Renal pelvis (tissue), 4 donors: ENCODE data around the gene ORC2. TPM values are rescaled to one million over a fixed set of nuclear protein-coding genes. Genes with fewer than 3 reads are reported as not detected.
"Not testable (repeated sequence)": the region's sequence is repeated elsewhere in the genome, so short reads cannot be mapped to it uniquely, and the experiment has no call there.

Source experiments
- DNase-seq: peaks from one replicate; pipeline ENCODE4 v3.0.0-alpha.2; 2013
- polyA plus RNA-seq, 3 donors: library from polyadenylated mRNA; unstranded; fragments of 120-200 nt; gene quantifications; one replicate each; pipeline ENCODE4 v1.2.1, GENCODE V29; 2013; ENCODE audit not compliant: insufficient read length in 3 of 3

ORC2 gene
- polyA plus RNA-seq, 3 donors: 25.6 to 37.1 (median 34.0) TPM

DNA sequence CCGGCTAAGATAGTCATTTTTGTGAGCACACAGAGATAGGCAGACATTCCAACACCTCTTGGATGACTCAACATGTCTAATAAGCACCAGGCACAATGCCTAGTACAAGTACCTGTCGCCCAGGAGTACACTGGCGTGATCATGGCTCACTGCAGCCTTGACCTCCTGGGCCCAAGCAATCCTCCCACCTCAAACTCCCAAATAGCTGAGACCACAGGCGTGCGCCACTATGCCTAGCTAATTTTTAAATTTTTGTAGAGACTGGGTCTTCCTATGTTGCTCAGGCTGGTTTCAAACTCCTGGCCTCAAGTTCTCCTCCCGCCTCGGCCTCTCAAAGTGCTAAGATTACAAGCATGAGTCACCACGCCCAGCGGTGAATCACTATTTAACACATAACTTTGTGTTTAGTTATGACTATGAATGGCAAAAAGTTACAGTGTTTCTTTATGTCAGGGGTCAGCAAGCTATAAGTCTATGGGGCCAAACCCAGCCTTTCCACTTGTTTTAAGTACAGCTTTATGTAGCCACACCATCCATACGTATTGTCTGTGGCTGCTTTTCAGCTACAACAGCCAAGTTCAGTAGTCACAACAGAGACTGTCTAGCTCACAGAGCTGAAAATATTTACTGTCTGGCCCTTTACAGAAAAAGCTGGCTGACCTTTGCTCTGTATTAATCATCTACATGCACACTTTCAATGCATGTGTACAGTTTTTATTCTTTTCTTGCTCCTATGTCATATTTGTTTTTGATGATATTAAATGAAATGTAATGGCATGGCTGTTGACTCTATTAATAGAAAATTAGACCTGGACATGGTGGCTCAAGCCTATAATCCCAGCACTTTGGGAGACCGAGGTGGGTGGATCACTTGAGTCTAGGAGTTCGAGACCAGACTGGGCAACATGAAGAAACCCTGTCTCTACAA, 18.7 kb downstream of the ORC2 start:
- DNase-seq: no peak

- DNase-seq: no peak
These were observed 19.8 kb downstream of the ORC2 start for GRCh38 chr2:200943527-200944105.

DNA sequence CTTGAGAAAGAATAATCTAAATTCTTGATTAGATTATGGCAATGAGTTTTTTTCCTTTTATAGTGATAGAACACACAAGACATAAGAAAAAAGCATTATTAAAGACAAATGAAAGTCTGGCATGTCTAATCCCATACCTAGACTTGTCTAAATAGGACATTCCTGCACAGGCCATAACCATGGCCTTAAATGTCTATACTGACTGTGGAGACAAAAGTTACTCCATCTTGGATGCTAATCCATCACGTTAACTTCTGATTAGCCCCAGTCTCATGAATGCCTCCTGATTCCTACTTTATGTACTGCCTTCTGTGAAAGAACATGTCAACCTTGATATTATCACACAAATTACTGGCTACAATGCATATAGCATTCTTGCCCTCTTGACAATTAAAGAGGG, 23.6 kb downstream of the ORC2 start:
- DNase-seq: no peak

GRCh38 chr2:200930947-200931626, 32.4 kb downstream of the ORC2 start:
- DNase-seq: no peak

DNA sequence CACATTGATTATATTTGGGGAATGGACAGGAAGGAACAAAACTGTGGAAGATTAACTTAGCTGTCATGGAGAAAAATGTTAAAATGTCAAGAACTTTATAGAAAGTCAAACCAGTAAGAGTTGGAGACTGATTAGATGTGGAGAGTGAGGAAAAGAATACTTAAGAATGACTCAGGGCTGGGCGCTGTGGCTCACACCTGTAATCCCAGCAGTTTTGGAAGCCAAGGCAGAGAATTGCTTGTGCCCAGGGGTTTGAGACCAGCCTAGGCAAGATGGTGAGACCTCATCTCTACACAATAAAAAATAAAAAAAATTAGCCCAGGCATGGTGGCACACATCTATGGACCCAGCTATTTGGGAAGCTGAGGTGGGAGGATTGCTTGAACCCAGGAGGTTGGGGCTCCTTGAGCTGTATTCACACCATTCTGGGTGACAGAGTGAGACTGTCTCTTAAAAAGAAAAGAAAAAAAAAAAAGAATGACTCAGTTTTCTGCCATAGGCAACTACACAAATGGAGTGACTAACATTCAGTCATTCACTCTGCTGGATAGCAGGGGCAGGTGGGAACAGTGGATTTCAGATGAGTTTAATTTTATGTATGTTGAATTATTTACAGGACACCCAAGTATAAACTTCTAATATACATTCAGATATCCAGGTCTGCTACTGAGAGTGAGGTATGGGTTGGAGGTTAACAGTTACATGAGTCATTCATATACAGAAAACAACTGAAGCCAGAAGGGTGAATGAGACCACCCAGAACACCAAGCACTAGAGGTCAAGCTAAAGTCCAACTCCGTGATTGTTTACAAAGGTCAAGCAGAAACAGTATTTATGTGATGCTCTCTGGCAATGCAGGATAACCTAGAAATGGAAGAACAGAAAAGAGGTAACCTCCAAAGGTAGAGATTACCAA, 33.9 kb downstream of the ORC2 start:
- DNase-seq: no peak

DNA sequence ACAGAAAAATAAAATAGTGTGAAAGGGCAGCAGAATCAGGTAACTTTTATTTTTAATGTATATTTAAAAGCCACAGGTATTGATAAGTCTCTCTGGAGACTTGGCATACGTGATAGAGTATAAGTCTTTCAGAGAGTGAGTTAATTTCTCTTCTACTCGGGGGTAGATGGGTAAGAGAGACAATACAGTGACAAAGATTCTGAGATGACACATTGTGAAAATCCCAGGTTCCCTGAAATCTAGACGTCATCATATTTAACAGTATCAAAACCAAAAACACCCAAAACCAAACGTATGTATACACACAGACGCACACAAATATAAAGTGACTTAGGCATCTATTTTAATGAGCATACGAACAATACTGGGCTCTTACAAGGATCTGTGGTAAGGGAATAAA, 41.0 kb downstream of the ORC2 start:
- DNase-seq: no peak

DNA sequence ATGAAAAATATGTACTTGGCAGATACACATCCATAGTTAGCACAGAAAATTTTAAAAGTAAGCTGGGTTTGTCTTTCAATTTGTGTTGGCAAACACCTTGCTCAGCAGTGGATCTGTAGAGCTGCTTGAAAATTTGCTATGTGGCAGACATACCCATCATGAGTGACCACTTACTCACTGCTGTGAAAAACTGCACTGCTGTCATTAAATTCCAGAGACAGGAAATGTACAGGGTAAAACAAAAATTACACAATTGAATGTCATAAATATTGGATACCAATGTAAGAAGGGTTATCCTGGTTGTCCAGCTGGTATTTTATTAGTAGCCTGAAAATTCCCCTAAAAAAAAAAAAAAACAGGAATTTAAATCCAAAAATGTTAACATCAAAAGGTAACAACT, 49.8 kb downstream of the ORC2 start:
- DNase-seq: no peak

DNA sequence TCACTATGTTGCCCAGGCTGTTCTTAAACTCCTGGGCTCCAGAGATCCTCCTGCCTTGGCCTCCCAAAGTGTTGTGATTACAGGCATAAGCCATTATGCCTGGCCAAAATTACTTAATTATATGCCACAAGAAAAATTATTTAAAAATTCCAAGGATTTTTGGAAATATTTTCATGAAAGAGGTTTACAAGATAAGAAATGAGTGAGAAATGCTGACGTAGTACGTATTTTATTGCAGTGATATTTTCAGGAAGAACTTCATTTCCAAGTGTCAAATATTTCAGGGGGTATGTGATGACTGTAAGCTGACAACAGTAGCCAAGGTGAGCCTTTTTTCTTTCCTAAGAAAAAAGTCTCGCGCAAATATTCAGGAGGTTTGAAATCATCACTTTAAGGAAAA, 53.5 kb downstream of the ORC2 start:
- no peak for DNase-seq

DNA sequence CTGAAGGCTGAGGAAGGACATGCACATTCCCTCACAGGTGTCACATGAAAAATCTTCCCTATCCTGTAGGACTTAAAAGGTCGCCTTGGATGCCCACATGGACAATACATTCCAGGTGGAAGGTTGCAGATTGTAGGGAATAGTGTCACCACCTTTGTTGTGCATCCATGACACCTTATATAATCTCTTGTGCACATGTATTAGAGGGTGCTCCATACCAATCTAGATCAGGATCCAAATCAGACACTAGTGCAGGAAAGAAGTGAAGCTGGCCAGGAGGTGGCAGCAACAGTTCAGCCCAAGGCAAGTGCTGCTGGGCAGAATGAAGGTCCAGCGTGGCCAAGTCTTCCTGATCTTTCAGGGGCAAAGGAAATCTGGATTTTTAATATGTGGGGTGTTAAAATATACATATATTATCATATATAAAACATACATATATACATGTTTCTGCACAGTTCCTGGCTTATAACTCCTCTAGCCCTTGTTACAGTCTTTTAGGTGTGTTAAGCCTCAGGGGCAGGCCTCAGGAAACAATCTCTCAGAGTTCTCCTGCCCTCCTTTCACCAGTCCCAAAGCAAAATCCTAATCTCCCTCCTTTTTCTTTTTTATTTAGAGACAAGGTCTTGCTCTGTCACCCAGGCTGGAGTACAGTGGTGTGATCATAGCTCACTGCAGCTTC, 57.7 kb downstream of the ORC2 start:
- peak; percentile 53 for DNase-seq

DNA sequence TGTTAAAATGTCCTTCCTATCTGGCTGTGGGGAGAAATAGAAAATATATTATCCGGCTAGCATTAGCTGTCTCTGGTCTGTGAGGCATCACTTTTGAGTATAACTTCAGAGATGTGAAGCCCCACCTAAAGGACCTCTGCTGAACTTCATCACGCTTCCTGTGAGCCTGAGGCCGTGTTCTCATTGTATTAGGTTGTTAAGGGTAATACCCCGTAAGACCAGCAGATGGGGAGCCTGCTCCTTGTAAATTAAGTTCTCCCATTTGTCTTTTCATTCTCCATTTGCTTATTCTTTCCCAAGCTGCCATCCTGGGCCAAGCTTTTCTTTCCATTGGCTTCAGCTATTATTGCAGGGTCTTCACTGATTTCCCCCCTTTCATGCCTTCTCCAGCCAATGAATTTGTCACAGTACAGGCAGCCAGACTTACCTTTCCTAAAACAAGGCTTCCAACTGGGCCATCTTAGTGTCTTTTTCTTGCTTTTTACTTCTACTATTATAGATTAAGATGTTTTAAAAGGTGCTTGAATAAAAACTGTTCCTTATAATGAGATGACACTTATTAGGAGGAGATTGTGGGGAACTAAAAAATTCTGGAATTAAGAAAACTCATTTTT, 61.9 kb downstream of the ORC2 start:
- DNase-seq: peak; percentile 73

- DNase-seq: no peak
These were observed 64.0 kb downstream of the ORC2 start for GRCh38 chr2:200899482-200899881.

- peak; percentile 99 for DNase-seq
These were observed 74.5 kb downstream of the ORC2 start, which contains the start of the genes NIF3L1 and PPIL3 for GRCh38 chr2:200888704-200889625. Gene NIF3L1 (plus strand): TSS chr2:200889371. CDS start chr2:200891944, 2,573 bp downstream. Gene PPIL3 (minus strand): TSS chr2:200889077. CDS start chr2:200887615, 1,462 bp downstream.

GRCh38 chr2:200881715-200882249, 81.7 kb downstream of the ORC2 start:
- not testable (repeated sequence) for DNase-seq

DNA sequence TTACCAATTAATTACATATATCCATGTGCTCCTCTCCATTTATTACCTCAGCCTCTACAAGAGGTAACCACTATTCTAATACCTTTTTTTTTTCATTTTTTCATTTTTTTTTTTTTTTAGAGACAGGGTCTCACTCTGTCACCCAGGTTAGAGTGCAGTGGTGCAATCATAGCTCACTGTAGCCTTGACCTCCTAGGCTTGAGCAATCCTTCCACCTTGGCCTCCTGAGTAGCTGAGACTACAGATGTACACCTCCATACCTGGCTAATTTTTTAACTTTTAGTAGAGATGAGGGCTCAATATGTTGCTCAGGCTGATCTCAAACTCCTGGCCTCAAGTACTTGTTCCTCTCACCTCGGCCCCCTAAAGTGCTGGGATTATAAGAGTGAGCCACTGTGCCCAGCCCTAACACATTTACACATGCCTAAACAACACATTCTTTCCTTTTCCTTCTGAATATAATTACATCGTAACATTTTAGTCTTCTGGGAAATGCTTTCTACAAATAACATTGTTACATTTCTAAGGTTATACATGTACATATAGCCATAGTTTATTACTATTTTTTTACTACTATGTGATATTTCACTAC, 85.1 kb downstream of the ORC2 start:
- no peak for DNase-seq

- no peak for DNase-seq
These were observed 86.0 kb downstream of the ORC2 start for GRCh38 chr2:200877443-200877842.

GRCh38 chr2:200873560-200873959, 89.9 kb downstream of the ORC2 start:
- DNase-seq: no peak

DNA sequence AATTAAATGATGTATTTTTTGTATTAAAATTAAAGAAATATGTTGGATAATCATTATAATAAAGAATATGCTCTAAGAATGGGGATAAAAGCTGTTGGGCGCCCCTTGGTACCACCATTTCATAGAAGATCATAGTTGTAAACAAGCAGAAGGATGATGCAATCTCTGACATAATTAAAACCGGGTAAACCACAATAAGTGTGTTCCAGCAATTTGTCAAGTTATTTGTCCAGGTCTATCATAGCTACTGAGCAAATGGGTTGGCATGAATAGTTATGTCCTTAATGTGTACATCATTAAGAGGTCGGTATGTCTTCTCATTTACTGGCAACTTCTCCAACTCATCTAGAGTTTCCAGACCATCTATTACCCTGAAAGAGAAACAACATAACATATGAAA, 92.3 kb downstream of the ORC2 start:
- DNase-seq: no peak

GRCh38 chr2:200869014-200869413, 94.4 kb downstream of the ORC2 start:
- no peak for DNase-seq
